Adrenal gland (tissue), 5 donors: ENCODE data around the gene COPB2.
"Not testable (repeated sequence)": the region's sequence is repeated elsewhere in the genome, so short reads cannot be mapped to it uniquely, and the experiment has no call there.

Source experiments
- POLR2A ChIP-seq, 2 donors: fragments of 450-650 bp; IDR thresholded peaks; one replicate each; pipeline ENCODE4 v1.6.1; 2017; ENCODE audit warnings: antibody characterized with exemption in 2 of 2, mild to moderate bottlenecking in 2 of 2, moderate library complexity in 1 of 2
- TF ChIP-seq, protein P1 (sequence below), 6 experiments: fragments of 450-650 bp in 4 of 6; fragments of 200-600 bp in 2 of 6; sonication (generic) in 1 of 6; IDR thresholded peaks; 1 replicate in 5 of 6; 2 replicates in 1 of 6; pipeline versions ENCODE4 v1.5.1 to v1.8.0; 2016 to 2021; ENCODE audit warnings: antibody characterized with exemption in 6 of 6, mild to moderate bottlenecking in 2 of 6, moderate library complexity in 1 of 6
- donor health status: DM: no; HTN: no; CAD: no.

GRCh38 chr3:139401155-139401554 is 11.7 kb upstream of the COPB2 start:
- TF ChIP-seq, protein P1, sequence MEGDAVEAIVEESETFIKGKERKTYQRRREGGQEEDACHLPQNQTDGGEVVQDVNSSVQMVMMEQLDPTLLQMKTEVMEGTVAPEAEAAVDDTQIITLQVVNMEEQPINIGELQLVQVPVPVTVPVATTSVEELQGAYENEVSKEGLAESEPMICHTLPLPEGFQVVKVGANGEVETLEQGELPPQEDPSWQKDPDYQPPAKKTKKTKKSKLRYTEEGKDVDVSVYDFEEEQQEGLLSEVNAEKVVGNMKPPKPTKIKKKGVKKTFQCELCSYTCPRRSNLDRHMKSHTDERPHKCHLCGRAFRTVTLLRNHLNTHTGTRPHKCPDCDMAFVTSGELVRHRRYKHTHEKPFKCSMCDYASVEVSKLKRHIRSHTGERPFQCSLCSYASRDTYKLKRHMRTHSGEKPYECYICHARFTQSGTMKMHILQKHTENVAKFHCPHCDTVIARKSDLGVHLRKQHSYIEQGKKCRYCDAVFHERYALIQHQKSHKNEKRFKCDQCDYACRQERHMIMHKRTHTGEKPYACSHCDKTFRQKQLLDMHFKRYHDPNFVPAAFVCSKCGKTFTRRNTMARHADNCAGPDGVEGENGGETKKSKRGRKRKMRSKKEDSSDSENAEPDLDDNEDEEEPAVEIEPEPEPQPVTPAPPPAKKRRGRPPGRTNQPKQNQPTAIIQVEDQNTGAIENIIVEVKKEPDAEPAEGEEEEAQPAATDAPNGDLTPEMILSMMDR (IDR thresholded peaks at IDR 0.05): not testable (repeated sequence)
- TF ChIP-seq POLR2A (IDR thresholded peaks at IDR 0.05): not testable (repeated sequence)
